Skeletal muscle tissue (tissue), 4 donors: ENCODE data around the gene NGRN. TPM values are rescaled to one million over a fixed set of nuclear protein-coding genes. Genes with fewer than 3 reads are reported as not detected.

Experiments used
- H3K27ac ChIP-seq: one replicate; pipeline ENCODE4 v1.7.0; 2013; ENCODE audit warnings: mild to moderate bottlenecking, low read depth, low read length, inconsistent platforms
- H3K27me3 ChIP-seq, 3 donors: one replicate each; pipeline ENCODE4 v1.7.0; 2013; ENCODE audit warnings: low read length in 3 of 3; ENCODE audit not compliant: control insufficient read depth in 3 of 3, insufficient read depth in 3 of 3
- H3K36me3 ChIP-seq, 3 donors: one replicate each; pipeline ENCODE4 v1.7.0; 2013; ENCODE audit warnings: low read length in 3 of 3; ENCODE audit not compliant: control insufficient read depth in 3 of 3, insufficient read depth in 3 of 3
- H3K4me1 ChIP-seq, 3 donors: one replicate each; pipeline ENCODE4 v1.7.0; 2013; ENCODE audit warnings: low read length in 3 of 3, mild to moderate bottlenecking in 3 of 3; ENCODE audit not compliant: control insufficient read depth in 3 of 3, insufficient read depth in 3 of 3
- H3K4me3 ChIP-seq, 3 donors: one replicate each; pipeline ENCODE4 v1.7.0; 2013; ENCODE audit warnings: low read length in 3 of 3
- H3K9ac ChIP-seq, 3 donors: one replicate each; pipeline ENCODE4 v1.7.0; 2013; ENCODE audit warnings: low read length in 3 of 3, mild to moderate bottlenecking in 3 of 3, moderate library complexity in 2 of 3, low read depth in 1 of 3
- H3K9me3 ChIP-seq, 3 donors: one replicate each; pipeline ENCODE4 v1.7.0; 2013; ENCODE audit warnings: low read length in 3 of 3; ENCODE audit not compliant: control insufficient read depth in 3 of 3
- total RNA-seq: library from RNA; depleted of rRNA; stranded (reverse); fragments of >200 nt; gene quantifications from one replicate; pipeline ENCODE4 v1.2.3, GENCODE V29; 2014
- donor health status: Osteomylitis.

The NGRN gene
- total RNA-seq, 1 donor from 2014 or later = 67.3 TPM

GRCh38 chr15:90227336-90227735, 38.1 kb upstream of the NGRN start:
- Histone ChIP-seq H3K4me1 (peaks cover 21 to 28% (median 27%) of the 10 kb centered on the region in 3 donors), H3K4me3 (no peak overlapping the region), H3K27ac (no peak overlapping the region), H3K9me3 (no peaks in the 10 kb centered on the region), H3K27me3 (no peaks in the 10 kb centered on the region), H3K9ac (no peak overlapping the region), H3K36me3 (peaks cover 46 to 68% (median 62%) of the 10 kb centered on the region in 3 donors)

- H3K9ac ChIP-seq = no peak overlapping the region
- H3K27me3 ChIP-seq = no peaks in the 10 kb centered on the region
- H3K27ac ChIP-seq = no peak overlapping the region
- H3K4me1 ChIP-seq = peaks cover 27 to 34% (median 33%) of the 10 kb centered on the region in 3 donors
- no peak overlapping the region for H3K4me3 ChIP-seq
- peaks cover 46 to 64% (median 59%) of the 10 kb centered on the region in 3 donors for H3K36me3 ChIP-seq
- no peaks in the 10 kb centered on the region for H3K9me3 ChIP-seq
Observed at GRCh38 chr15:90227816-90228772, 37.4 kb upstream of the NGRN start.

- peaks cover 28 to 40% (median 36%) of the 10 kb centered on the region in 3 donors for H3K4me1 ChIP-seq
- no peaks in the 10 kb centered on the region for H3K27me3 ChIP-seq
- no peak overlapping the region for H3K4me3 ChIP-seq
- no peaks in the 10 kb centered on the region for H3K9me3 ChIP-seq
- H3K9ac ChIP-seq = no peak overlapping the region
- H3K36me3 ChIP-seq = peaks cover 42 to 56% (median 51%) of the 10 kb centered on the region in 3 donors
- no peak overlapping the region for H3K27ac ChIP-seq
Observed at GRCh38 chr15:90228960-90229359, 36.5 kb upstream of the NGRN start.

GRCh38 chr15:90230071-90230494, 35.4 kb upstream of the NGRN start:
- no peaks in the 10 kb centered on the region for H3K9me3 ChIP-seq
- peaks cover 33 to 47% (median 40%) of the 10 kb centered on the region in 3 donors for H3K36me3 ChIP-seq
- H3K27ac ChIP-seq = no peak overlapping the region
- H3K4me3 ChIP-seq = peak overlapping the region in 1 of 3 donors; percentile 56
- peak overlapping the region in 2 of 3 donors; percentile 61 to 74 for H3K9ac ChIP-seq
- H3K27me3 ChIP-seq = no peaks in the 10 kb centered on the region
- H3K4me1 ChIP-seq = peaks cover 36 to 49% (median 37%) of the 10 kb centered on the region in 3 donors

- Histone ChIP-seq H3K9ac (peak overlapping the region in 2 of 3 donors; percentile 59 to 74), H3K9me3 (no peaks in the 10 kb centered on the region), H3K4me1 (peaks cover 36 to 49% (median 37%) of the 10 kb centered on the region in 3 donors), H3K36me3 (peaks cover 27 to 42% (median 35%) of the 10 kb centered on the region in 3 donors), H3K27ac (no peak overlapping the region), H3K4me3 (peak overlapping the region in 1 of 3 donors; percentile 56), H3K27me3 (no peaks in the 10 kb centered on the region)
Observed at GRCh38 chr15:90230610-90231009, 34.9 kb upstream of the NGRN start.

GRCh38 chr15:90231028-90232017, 34.1 kb upstream of the NGRN start:
- Histone ChIP-seq H3K27me3 (no peaks in the 10 kb centered on the region), H3K9ac (peak overlapping the region in 2 of 3 donors; percentile 30 to 74), H3K4me3 (peak overlapping the region in 1 of 3 donors; percentile 56), H3K9me3 (no peaks in the 10 kb centered on the region), H3K27ac (no peak overlapping the region), H3K36me3 (peaks cover 30 to 41% (median 35%) of the 10 kb centered on the region in 3 donors), H3K4me1 (peaks cover 36 to 49% (median 37%) of the 10 kb centered on the region in 3 donors)

GRCh38 chr15:90232196-90232595, 33.3 kb upstream of the NGRN start:
- Histone ChIP-seq H3K27ac (no peak overlapping the region), H3K27me3 (no peaks in the 10 kb centered on the region), H3K9me3 (no peaks in the 10 kb centered on the region), H3K9ac (peak overlapping the region in 2 of 3 donors; percentile 33 to 88), H3K4me3 (peak overlapping the region in 1 of 3 donors; percentile 32), H3K4me1 (peaks cover 36 to 49% (median 37%) of the 10 kb centered on the region in 3 donors), H3K36me3 (peaks cover 31 to 35% (median 35%) of the 10 kb centered on the region in 3 donors)

- H3K4me3 ChIP-seq = peak overlapping the region; percentile 86 to 87 (median 87)
- H3K27ac ChIP-seq = peak overlapping the region; percentile 82
- H3K9ac ChIP-seq = peak overlapping the region; percentile 87 to 88 (median 87)
- H3K27me3 ChIP-seq = no peaks in the 10 kb centered on the region
- H3K36me3 ChIP-seq = peaks cover 30 to 33% (median 30%) of the 10 kb centered on the region in 3 donors
- H3K4me1 ChIP-seq = peaks cover 36 to 49% (median 37%) of the 10 kb centered on the region in 3 donors
- H3K9me3 ChIP-seq = no peaks in the 10 kb centered on the region
Observed at GRCh38 chr15:90232941-90233386, 32.5 kb upstream of the NGRN start.

GRCh38 chr15:90233387-90234095, 31.9 kb upstream of the NGRN start, which contains the start of gene CIB1:
Gene CIB1 (minus strand): TSS chr15:90233941. CDS start chr15:90233885, 56 bp downstream.
- no peaks in the 10 kb centered on the region for H3K27me3 ChIP-seq
- peaks cover 30 to 35% (median 32%) of the 10 kb centered on the region in 3 donors for H3K36me3 ChIP-seq
- H3K4me3 ChIP-seq = peak within 1 kb of the TSS; percentile 86 to 92 (median 90)
- peak within 1 kb of the TSS; percentile 88 to 92 (median 90) for H3K9ac ChIP-seq
- H3K4me1 ChIP-seq = peaks cover 36 to 49% (median 37%) of the 10 kb centered on the region in 3 donors
- peak within 1 kb of the TSS; percentile 82 for H3K27ac ChIP-seq
- H3K9me3 ChIP-seq = no peaks in the 10 kb centered on the region
